ENCODE measurements around the gene P2RX5. TPM values are rescaled to one million over a fixed set of nuclear protein-coding genes. Genes with fewer than 3 reads are reported as not detected.

P2RX5 gene
- polyA plus RNA-seq, 1 donor (not counting 4 experiments of a cell fraction or from before 2014, with no cell fraction given), result 0.43 TPM

GRCh38 chr17:3632287-3632686 lies 63.7 kb downstream of the P2RX5 start:
- peaks cover 14% of the 10 kb centered on the region for H3K79me2 ChIP-seq (ENCODE audit: control insufficient read depth, insufficient read depth, low read length)
- H3K36me3 ChIP-seq (ENCODE audit: control insufficient read depth in 2 of 2, extremely low read depth in 1 of 2, insufficient read depth in 2 of 2, low read length in 2 of 2), result peaks cover 6 to 11% of the 10 kb centered on the region in 2 experiments

GRCh38 chr17:3630781-3631180 lies 65.2 kb downstream of the P2RX5 start:
- peaks cover 12% of the 10 kb centered on the region for H3K79me2 ChIP-seq (ENCODE audit: control insufficient read depth, insufficient read depth, low read length)
- DNase-seq (ENCODE audit: low read depth, low spot score), result no peak
- no peak for FAIRE-seq
- H3K27me3 ChIP-seq (ENCODE audit: control insufficient read depth, extremely low read depth, insufficient read depth, low read length), result no peaks in the 10 kb centered on the region
- dilution Hi-C loops (cut with MboI; ENCODE audit: extremely low pct_ligation_motif_present, low sequenced_read_pairs), result no loop called here
- H2AFZ ChIP-seq (ENCODE audit: control insufficient read depth, low read length), result no peak overlapping the region
- no peaks in the 10 kb centered on the region for H3K9me1 ChIP-seq (ENCODE audit: control insufficient read depth, extremely low read depth, insufficient read depth, low read length)
- no peaks in the 10 kb centered on the region for H3K4me1 ChIP-seq (ENCODE audit: control insufficient read depth, extremely low read depth, insufficient read depth, low read length)
- TF ChIP-seq EZH2 (IDR thresholded peaks at IDR 0.05; ENCODE audit: low read length) (no peak), CTCF (optimal IDR thresholded peaks at IDR 0.05 in 1 of 3, IDR thresholded peaks at IDR 0.05 in 1 of 3, conservative IDR thresholded peaks at IDR 0.05 in 1 of 3; ENCODE audit: extremely low read depth in 1 of 3, insufficient read depth in 2 of 3, low read length in 3 of 3) (no peak)
- H3K4me2 ChIP-seq (ENCODE audit: control insufficient read depth, extremely low read depth, insufficient read depth, low read depth, low read length), result no peak overlapping the region
- H4K20me1 ChIP-seq (ENCODE audit: control insufficient read depth, extremely low read depth, insufficient read depth, low read length), result no peaks in the 10 kb centered on the region
- H3K27ac ChIP-seq (ENCODE audit: control insufficient read depth, insufficient read depth, low read length), result no peak overlapping the region
- peaks cover 8 to 14% of the 10 kb centered on the region in 2 experiments for H3K36me3 ChIP-seq (ENCODE audit: control insufficient read depth in 2 of 2, extremely low read depth in 1 of 2, insufficient read depth in 2 of 2, low read length in 2 of 2)
- H3K9ac ChIP-seq (ENCODE audit: control insufficient read depth, extremely low read depth, insufficient read depth, low read length), result no peak overlapping the region
- no peaks in the 10 kb centered on the region for H3K9me3 ChIP-seq (ENCODE audit: control insufficient read depth, low read depth, low read length)
- no peak overlapping the region for H3K4me3 ChIP-seq (ENCODE audit: control insufficient read depth in 2 of 3, extremely low read depth in 1 of 3, insufficient read depth in 2 of 3, low read depth in 1 of 3, low read length in 3 of 3)

More at GRCh38 chr17:3632287-3632686, 63.7 kb downstream of the P2RX5 start:
- Histone ChIP-seq H3K27me3 (ENCODE audit: control insufficient read depth, extremely low read depth, insufficient read depth, low read length) (no peaks in the 10 kb centered on the region), H3K9me1 (ENCODE audit: control insufficient read depth, extremely low read depth, insufficient read depth, low read length) (no peaks in the 10 kb centered on the region), H3K4me3 (ENCODE audit: control insufficient read depth in 2 of 3, extremely low read depth in 1 of 3, insufficient read depth in 2 of 3, low read depth in 1 of 3, low read length in 3 of 3) (no peak overlapping the region), H4K20me1 (ENCODE audit: control insufficient read depth, extremely low read depth, insufficient read depth, low read length) (no peaks in the 10 kb centered on the region), H2AFZ (ENCODE audit: control insufficient read depth, low read length) (no peak overlapping the region), H3K4me2 (ENCODE audit: control insufficient read depth, extremely low read depth, insufficient read depth, low read depth, low read length) (no peak overlapping the region), H3K9ac (ENCODE audit: control insufficient read depth, extremely low read depth, insufficient read depth, low read length) (no peak overlapping the region), H3K9me3 (ENCODE audit: control insufficient read depth, low read depth, low read length) (no peaks in the 10 kb centered on the region), H3K4me1 (ENCODE audit: control insufficient read depth, extremely low read depth, insufficient read depth, low read length) (no peaks in the 10 kb centered on the region), H3K27ac (ENCODE audit: control insufficient read depth, insufficient read depth, low read length) (no peak overlapping the region)
- DNase-seq (ENCODE audit: low read depth, low spot score) (no peak), FAIRE-seq (no peak)
- no peak for TF ChIP-seq EZH2 (IDR thresholded peaks at IDR 0.05; ENCODE audit: low read length)
- TF ChIP-seq CTCF (optimal IDR thresholded peaks at IDR 0.05 in 1 of 3, IDR thresholded peaks at IDR 0.05 in 1 of 3, conservative IDR thresholded peaks at IDR 0.05 in 1 of 3; ENCODE audit: extremely low read depth in 1 of 3, insufficient read depth in 2 of 3, low read length in 3 of 3), result no peak
- dilution Hi-C loops (cut with MboI; ENCODE audit: extremely low pct_ligation_motif_present, low sequenced_read_pairs), result no loop called here

Measured in keratinocyte (primary cell).